GM23338 (cell line): Measurements from ENCODE around the gene STPG4. TPM values are rescaled to one million over a fixed set of nuclear protein-coding genes. Genes with fewer than 3 reads are reported as not detected.

Experiments
- ATAC-seq: fragments of 200-7000 bp; cut with Tn5 transposase; 3 replicates; pipeline ENCODE4 v1.9.1; 2020
- DNase-seq: peaks from one replicate; pipeline ENCODE4 v3.0.0-alpha.2; 2015; ENCODE audit warnings: low spot score
- H2AFZ ChIP-seq: fragments of 200-600 bp; sonication (generic); 2 replicates; pipeline ENCODE4 v1.8.0; 2016; ENCODE audit warnings: antibody characterized with exemption, mild to moderate bottlenecking, moderate library complexity
- H3F3A ChIP-seq: fragments of 200-600 bp; sonication (generic); replicated peaks from 2 replicates; pipeline ENCODE4 v1.8.0; 2017; ENCODE audit warnings: antibody characterized with exemption, mixed run types, low read depth
- H3K27ac ChIP-seq: fragments of 200-600 bp; sonication (generic); 2 replicates; pipeline ENCODE4 v1.6.1; 2016; ENCODE audit warnings: low read depth
- H3K27me3 ChIP-seq: fragments of 200-600 bp; sonication (generic); 2 replicates; pipeline ENCODE4 v1.8.0; 2016; ENCODE audit warnings: mild to moderate bottlenecking, mixed run types, moderate library complexity; ENCODE audit not compliant: insufficient read depth
- H3K36me3 ChIP-seq: fragments of 200-600 bp; sonication (generic); 2 replicates; pipeline ENCODE4 v1.8.0; 2016; ENCODE audit warnings: mild to moderate bottlenecking; ENCODE audit not compliant: insufficient read depth
- H3K4me1 ChIP-seq: fragments of 200-600 bp; sonication (generic); 2 replicates; pipeline ENCODE4 v1.8.0; 2016; ENCODE audit warnings: mild to moderate bottlenecking, moderate library complexity; ENCODE audit not compliant: insufficient read depth
- H3K4me2 ChIP-seq: fragments of 200-600 bp; sonication (generic); 2 replicates; pipeline ENCODE4 v1.7.1; 2017; ENCODE audit warnings: mixed run types
- H3K4me3 ChIP-seq: fragments of 200-600 bp; sonication (generic); 2 replicates; pipeline ENCODE4 v1.6.1; 2016; ENCODE audit warnings: mixed run types
- H3K79me2 ChIP-seq: fragments of 200-600 bp; sonication (generic); replicated peaks from 2 replicates; pipeline ENCODE4 v1.8.0; 2017; ENCODE audit warnings: mild to moderate bottlenecking; ENCODE audit not compliant: insufficient read depth
- H3K9me2 ChIP-seq: fragments of 200-600 bp; sonication (generic); 2 replicates; pipeline ENCODE4 v1.8.0; 2017; ENCODE audit not compliant: insufficient read depth
- H4K20me1 ChIP-seq: fragments of 200-600 bp; sonication (generic); replicated peaks from 2 replicates; pipeline ENCODE4 v1.8.0; 2017; ENCODE audit warnings: mild to moderate bottlenecking; ENCODE audit not compliant: insufficient read depth
- H3K27ac Mint-ChIP-seq: 2 replicates; pipeline ENCODE4 v1.8.0; 2020; ENCODE audit warnings: inconsistent platforms, mild to moderate bottlenecking, moderate library complexity, mixed read lengths
- H3K27me3 Mint-ChIP-seq: 3 replicates; pipeline ENCODE4 v1.8.0; 2022; ENCODE audit warnings: low read depth, mild to moderate bottlenecking, moderate library complexity, mixed read lengths, inconsistent platforms; ENCODE audit not compliant: insufficient read depth, poor library complexity
- H3K36me3 Mint-ChIP-seq: 3 replicates; pipeline ENCODE4 v1.8.0; 2021; ENCODE audit warnings: low read depth, mild to moderate bottlenecking, inconsistent platforms, moderate library complexity, mixed read lengths
- H3K4me1 Mint-ChIP-seq: 3 replicates; pipeline ENCODE4 v1.8.0; 2020; ENCODE audit warnings: mild to moderate bottlenecking, inconsistent platforms, mixed read lengths
- H3K4me3 Mint-ChIP-seq: 3 replicates; pipeline ENCODE4 v1.8.0; 2021; ENCODE audit warnings: moderate library complexity, mild to moderate bottlenecking, inconsistent platforms, mixed read lengths
- H3K9me3 Mint-ChIP-seq: 3 replicates; pipeline ENCODE4 v1.8.0; 2020; ENCODE audit warnings: moderate library complexity, mild to moderate bottlenecking, inconsistent platforms, mixed read lengths
- CREB1 ChIP-seq: fragments of 250-450 bp; sonication (Bioruptor Pico); IDR thresholded peaks from 2 replicates; pipeline ENCODE4 v1.5.0; 2020; ENCODE audit warnings: low read depth, mild to moderate bottlenecking, moderate library complexity
- ETS1 ChIP-seq: IDR thresholded peaks from 2 replicates; pipeline ENCODE4 v1.6.1; 2016; ENCODE audit warnings: antibody characterized with exemption
- EZH2 ChIP-seq: fragments of 200-600 bp; sonication (generic); IDR thresholded peaks from one replicate; pipeline ENCODE4 v1.8.0; 2017; ENCODE audit warnings: antibody characterized with exemption, mild to moderate bottlenecking, low read depth; ENCODE audit not compliant: unreplicated experiment
- EZH2phosphoT487 ChIP-seq: fragments of 200-600 bp; sonication (generic); IDR thresholded peaks from one replicate; pipeline ENCODE4 v1.8.1; 2018; ENCODE audit warnings: antibody characterized with exemption; ENCODE audit not compliant: unreplicated experiment
- JUNB ChIP-seq: IDR thresholded peaks from one replicate; pipeline ENCODE4 v1.6.1; 2016; ENCODE audit warnings: antibody characterized with exemption; ENCODE audit not compliant: unreplicated experiment
- NANOG ChIP-seq: IDR thresholded peaks from 2 replicates; pipeline ENCODE4 v1.6.1; 2016; ENCODE audit warnings: antibody characterized with exemption, borderline replicate concordance
- POLR2AphosphoS5 ChIP-seq: IDR thresholded peaks from 2 replicates; pipeline ENCODE4 v1.6.1; 2016; ENCODE audit warnings: antibody characterized with exemption, low read depth
- REST ChIP-seq: IDR thresholded peaks from one replicate; pipeline ENCODE4 v1.6.1; 2018; ENCODE audit warnings: antibody characterized with exemption; ENCODE audit not compliant: unreplicated experiment
- STAT1 ChIP-seq: IDR thresholded peaks from one replicate; pipeline ENCODE4 v1.6.1; 2016; ENCODE audit warnings: antibody characterized with exemption; ENCODE audit not compliant: unreplicated experiment
- ZNF114 ChIP-seq: fragments of 250-450 bp; sonication (Bioruptor Pico); IDR thresholded peaks from 2 replicates; pipeline ENCODE4 v1.5.0; 2020; ENCODE audit warnings: mild to moderate bottlenecking, moderate library complexity
- ZNF331 ChIP-seq: fragments of 250-450 bp; sonication (Bioruptor Pico); IDR thresholded peaks from 2 replicates; pipeline ENCODE4 v1.5.0; 2020; ENCODE audit warnings: low read depth, mild to moderate bottlenecking, moderate library complexity
- ZNF462 ChIP-seq: fragments of 250-450 bp; sonication (Bioruptor Pico); IDR thresholded peaks from 2 replicates; pipeline ENCODE4 v1.5.0; 2020; ENCODE audit warnings: mild to moderate bottlenecking, moderate library complexity
- polyA plus RNA-seq: library from polyadenylated mRNA; unstranded; fragments of >200 nt; fragmentation: Nextera tagmentation; extraction: Ambion mirVana; gene quantifications from 2 replicates; pipeline ENCODE4 v1.2.1, GENCODE V29; 2016
- total RNA-seq: library from RNA; depleted of rRNA; stranded (reverse); fragments of >200 nt; shearing (Covaris generic); gene quantifications from 2 replicates; pipeline ENCODE4 v1.2.3, GENCODE V29; 2014
- TF ChIP-seq, protein P1 (sequence below), 2 experiments: fragments of 200-600 bp in 1 of 2; sonication (generic) in 1 of 2; conservative IDR thresholded peaks; 2 replicates each; pipeline versions ENCODE4 v1.5.1 to v1.6.1; 2016 to 2017; ENCODE audit warnings: antibody characterized with exemption in 2 of 2, low read depth in 2 of 2, mild to moderate bottlenecking in 2 of 2, moderate library complexity in 1 of 2

STPG4 gene
- total and polyA plus RNA-seq, 2 experiments from 2014 or later, result 0.28 TPM; not detected in 1

GRCh38 chr2:47096451-47096850 lies 58.7 kb downstream of the STPG4 start:
- Histone ChIP-seq H3K36me3 (no peaks in the 10 kb centered on the region), H3K27ac (no peak overlapping the region), H3K27me3 (no peaks in the 10 kb centered on the region), H4K20me1 (no peaks in the 10 kb centered on the region), H3F3A (no peaks in the 10 kb centered on the region), H3K9me2 (no peaks in the 10 kb centered on the region), H3K4me3 (no peak overlapping the region), H2AFZ (no peak overlapping the region), H3K79me2 (no peaks in the 10 kb centered on the region), H3K4me1 (no peaks in the 10 kb centered on the region), H3K4me2 (no peak overlapping the region)
- ATAC-seq (no peak), DNase-seq (no peak)
- TF ChIP-seq ZNF114 (no peak), EZH2phosphoT487 (no peak), JUNB (no peak), ETS1 (no peak), ZNF331 (CRISPR knock-in tag) (no peak), ZNF462 (no peak), REST (no peak), CREB1 (CRISPR knock-in tag) (no peak), STAT1 (no peak), POLR2AphosphoS5 (no peak), NANOG (no peak), EZH2 (no peak)
- TF ChIP-seq, protein P1, sequence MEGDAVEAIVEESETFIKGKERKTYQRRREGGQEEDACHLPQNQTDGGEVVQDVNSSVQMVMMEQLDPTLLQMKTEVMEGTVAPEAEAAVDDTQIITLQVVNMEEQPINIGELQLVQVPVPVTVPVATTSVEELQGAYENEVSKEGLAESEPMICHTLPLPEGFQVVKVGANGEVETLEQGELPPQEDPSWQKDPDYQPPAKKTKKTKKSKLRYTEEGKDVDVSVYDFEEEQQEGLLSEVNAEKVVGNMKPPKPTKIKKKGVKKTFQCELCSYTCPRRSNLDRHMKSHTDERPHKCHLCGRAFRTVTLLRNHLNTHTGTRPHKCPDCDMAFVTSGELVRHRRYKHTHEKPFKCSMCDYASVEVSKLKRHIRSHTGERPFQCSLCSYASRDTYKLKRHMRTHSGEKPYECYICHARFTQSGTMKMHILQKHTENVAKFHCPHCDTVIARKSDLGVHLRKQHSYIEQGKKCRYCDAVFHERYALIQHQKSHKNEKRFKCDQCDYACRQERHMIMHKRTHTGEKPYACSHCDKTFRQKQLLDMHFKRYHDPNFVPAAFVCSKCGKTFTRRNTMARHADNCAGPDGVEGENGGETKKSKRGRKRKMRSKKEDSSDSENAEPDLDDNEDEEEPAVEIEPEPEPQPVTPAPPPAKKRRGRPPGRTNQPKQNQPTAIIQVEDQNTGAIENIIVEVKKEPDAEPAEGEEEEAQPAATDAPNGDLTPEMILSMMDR (conservative IDR thresholded peaks at IDR 0.05; ENCODE audit: low read depth in 2 of 2), result no peak
- peaks cover 4% of the 10 kb centered on the region for H3K4me1 Mint-ChIP-seq
- H3K27ac Mint-ChIP-seq, result no peak overlapping the region
- no peak overlapping the region for H3K4me3 Mint-ChIP-seq
- peaks cover 9% of the 10 kb centered on the region for H3K27me3 Mint-ChIP-seq
- no peaks in the 10 kb centered on the region for H3K36me3 Mint-ChIP-seq
- H3K9me3 Mint-ChIP-seq, result no peaks in the 10 kb centered on the region
